Hematopoietic multipotent progenitor cell treated with erythropoietin and hydrocortisone succinate and interleukin-3 and kit ligand, for 4 days (in vitro differentiated cells): Measurements from ENCODE around the gene ATXN7L1.
A peak's percentile ranks its signal among the peaks of the same experiment; 100 is the strongest.

ENCODE experiments used
- DNase-seq: peaks from one replicate; pipeline ENCODE4 v3.0.0-alpha.2; 2015

Gene ATXN7L1

DNA sequence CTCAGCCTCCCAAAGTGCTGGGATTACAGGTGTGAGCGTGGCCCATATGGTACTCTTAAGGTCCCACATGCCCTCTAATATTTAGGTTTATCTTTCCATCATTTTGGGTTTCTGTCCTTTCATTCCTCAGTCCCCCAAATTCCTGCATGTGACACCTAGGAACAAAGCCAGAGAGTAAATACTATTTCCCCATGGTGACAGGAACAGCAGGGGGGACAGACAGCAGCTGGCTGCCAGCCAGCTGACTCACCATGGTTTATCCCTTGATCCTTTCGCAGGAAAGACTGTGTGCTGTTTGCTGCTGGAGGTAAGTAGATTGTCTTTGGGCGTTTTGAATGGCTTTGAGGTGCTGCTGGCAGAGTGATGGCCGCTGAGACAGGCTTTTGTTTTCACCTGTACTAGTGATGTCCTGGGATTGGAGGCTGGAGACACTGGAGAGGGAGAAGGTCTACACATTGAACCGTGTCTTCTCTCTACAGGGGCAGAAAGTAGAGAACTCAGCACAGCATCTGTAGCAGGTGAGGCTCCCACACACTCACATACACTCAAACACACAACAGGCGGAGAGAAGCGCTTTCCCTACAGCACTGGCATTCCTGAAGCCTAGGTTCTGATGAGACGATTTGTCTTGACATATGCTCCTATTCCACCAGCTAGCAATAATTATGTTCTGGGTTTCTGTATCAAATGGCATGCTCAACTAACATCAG is 211.4 kb downstream of the ATXN7L1 start:
- peak; percentile 38 for DNase-seq

GRCh38 chr7:105662998-105663397 is 213.4 kb downstream of the ATXN7L1 start:
- DNase-seq, result no peak

- no peak for DNase-seq
Observed at GRCh38 chr7:105661625-105662024, 214.8 kb downstream of the ATXN7L1 start.

- peak; percentile 78 for DNase-seq
Observed at GRCh38 chr7:105656922-105657521, 219.4 kb downstream of the ATXN7L1 start.

- DNase-seq, result peak; percentile 78
Observed at GRCh38 chr7:105655500-105656380, 220.7 kb downstream of the ATXN7L1 start.

GRCh38 chr7:105655067-105655466 is 221.3 kb downstream of the ATXN7L1 start:
- peak; percentile 44 for DNase-seq

GRCh38 chr7:105654095-105654686 is 222.2 kb downstream of the ATXN7L1 start:
- no peak for DNase-seq

- no peak for DNase-seq
Observed at GRCh38 chr7:105653441-105654005, 222.9 kb downstream of the ATXN7L1 start.

DNA sequence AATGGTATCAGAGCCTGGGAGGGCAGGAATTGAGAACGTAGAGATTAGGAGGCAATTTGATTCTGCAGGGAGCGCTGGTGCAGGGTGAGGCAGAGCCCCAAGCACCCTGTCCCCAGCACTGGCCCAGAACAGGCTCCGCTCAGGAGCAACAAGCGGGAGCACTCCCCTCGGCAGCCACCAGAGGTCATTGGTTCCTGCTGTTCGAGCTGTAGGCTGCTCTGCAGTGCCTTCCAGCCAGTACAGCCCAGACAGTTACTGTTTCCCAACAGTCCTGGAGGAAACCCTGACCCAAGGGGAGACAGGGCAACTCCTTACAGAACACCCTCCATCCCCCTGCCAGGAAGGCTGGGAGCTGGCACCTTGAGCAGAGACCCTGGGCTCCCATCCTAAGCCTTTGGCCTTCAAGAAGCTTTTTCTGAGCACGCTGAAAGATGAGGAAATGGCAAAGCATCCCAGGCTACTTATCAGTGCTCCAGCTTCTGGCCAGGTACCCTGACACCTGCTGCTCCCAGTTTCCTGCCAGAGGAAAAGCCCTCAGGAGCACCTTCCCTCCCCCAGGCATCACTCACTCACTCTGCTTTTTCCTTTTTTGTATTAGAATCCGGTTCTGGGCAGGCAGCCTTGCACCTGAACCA is 223.9 kb downstream of the ATXN7L1 start:
- peak; percentile 82 for DNase-seq

DNA sequence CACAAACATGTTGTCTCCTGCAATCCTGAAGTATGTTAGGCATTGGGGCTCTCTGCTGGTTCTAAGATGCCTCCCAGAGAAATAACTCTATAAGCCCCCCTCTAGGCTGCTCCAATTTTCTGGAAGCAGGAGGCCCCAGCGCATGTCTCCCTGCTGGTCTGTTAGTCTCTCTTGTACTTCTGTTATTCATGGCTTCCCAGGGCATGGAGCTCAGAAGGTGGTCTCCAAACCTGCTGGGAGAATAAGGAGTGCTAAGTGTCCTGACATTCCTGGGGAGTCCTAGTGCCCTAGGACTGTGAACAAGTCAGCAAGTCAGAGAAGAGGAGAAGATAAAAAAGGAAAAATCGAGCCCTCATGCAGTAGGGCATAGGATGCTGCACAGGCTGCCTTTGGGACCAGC is 224.6 kb downstream of the ATXN7L1 start:
- DNase-seq, result no peak

- no peak for DNase-seq
Observed at GRCh38 chr7:105650382-105650970, 225.9 kb downstream of the ATXN7L1 start.

- DNase-seq, result no peak
Observed at GRCh38 chr7:105649727-105650381, 226.5 kb downstream of the ATXN7L1 start.

GRCh38 chr7:105648561-105649401 is 227.6 kb downstream of the ATXN7L1 start:
- peak; percentile 40 for DNase-seq

- DNase-seq, result no peak
Observed at GRCh38 chr7:105647591-105647990, 228.8 kb downstream of the ATXN7L1 start.

DNA sequence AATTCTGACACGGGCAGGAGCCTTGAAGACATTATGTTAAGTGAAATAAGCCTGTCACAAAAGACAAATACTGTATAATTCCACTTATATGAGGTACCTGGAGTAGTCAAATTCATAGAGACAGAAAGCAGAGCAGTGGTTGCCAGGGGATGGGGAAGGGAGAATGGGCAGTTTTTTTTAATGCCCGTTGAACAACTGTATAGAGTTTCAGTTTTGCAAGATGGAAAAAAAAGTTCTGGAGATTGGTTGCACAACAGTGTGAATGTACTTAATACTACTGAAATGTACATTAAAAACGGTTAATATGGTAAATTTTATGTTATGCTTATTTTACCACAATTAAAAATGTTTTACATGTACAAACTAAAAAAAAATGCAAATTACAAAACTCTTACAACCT is 231.5 kb downstream of the ATXN7L1 start:
- no peak for DNase-seq

DNA sequence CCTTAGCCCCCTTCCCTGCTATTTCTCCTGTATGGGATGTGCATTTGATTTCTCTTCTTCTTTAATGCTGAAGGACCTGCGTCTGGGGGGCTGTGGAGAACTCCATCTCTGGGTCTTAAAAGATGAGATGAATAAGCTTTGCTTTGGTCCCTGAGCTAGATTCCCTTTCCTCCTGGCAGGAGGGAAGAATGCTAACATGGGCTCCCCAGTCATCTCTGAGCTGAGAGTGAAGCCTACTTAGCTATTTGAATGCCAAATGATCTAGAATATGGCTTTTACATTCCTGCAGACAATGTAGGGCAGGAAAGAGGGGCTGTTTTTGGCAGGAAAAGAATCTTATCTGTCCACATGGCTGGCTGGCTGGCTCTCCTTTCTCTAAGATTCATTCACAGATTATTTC is 232.5 kb downstream of the ATXN7L1 start:
- DNase-seq, result no peak

- no peak for DNase-seq
Observed at GRCh38 chr7:105643384-105643783, 233.0 kb downstream of the ATXN7L1 start.

GRCh38 chr7:105642264-105642663 is 234.1 kb downstream of the ATXN7L1 start:
- DNase-seq, result no peak

- no peak for DNase-seq
Observed at GRCh38 chr7:105640956-105641810, 235.2 kb downstream of the ATXN7L1 start.
